Measurements from ENCODE around the gene APOD.

APOD gene

GRCh38 chr3:195551381-195551978 is 32.3 kb downstream of the APOD start:
- DNase-seq, result no peak

GRCh38 chr3:195550723-195551122 is 33.0 kb downstream of the APOD start:
- no peak for DNase-seq

GRCh38 chr3:195549931-195550519 is 33.7 kb downstream of the APOD start:
- DNase-seq, result peak; percentile 76

- DNase-seq, result no peak
These were observed 34.8 kb downstream of the APOD start for GRCh38 chr3:195548987-195549386.

- no peak for DNase-seq
These were observed 35.2 kb downstream of the APOD start for GRCh38 chr3:195548501-195548900.

- DNase-seq, result no peak
These were observed 35.7 kb downstream of the APOD start for GRCh38 chr3:195548006-195548405.

- DNase-seq, result no peak
These were observed 37.6 kb downstream of the APOD start for GRCh38 chr3:195546130-195546560.

GRCh38 chr3:195544634-195545033 is 39.1 kb downstream of the APOD start:
- no peak for DNase-seq

- DNase-seq, result no peak
These were observed 39.6 kb downstream of the APOD start for GRCh38 chr3:195544230-195544536.

GRCh38 chr3:195543500-195544229 is 40.1 kb downstream of the APOD start:
- no peak for DNase-seq

GRCh38 chr3:195542698-195543499 is 40.8 kb downstream of the APOD start, which contains the start of gene PPP1R2:
PPP1R2 (minus strand) TSS chr3:195543325; CDS start chr3:195543025, 300 bp downstream.
- peak; percentile 84 for DNase-seq

- DNase-seq, result no peak
These were observed 41.4 kb downstream of the APOD start for GRCh38 chr3:195542316-195542697.

- DNase-seq, result no peak
These were observed 43.2 kb downstream of the APOD start for GRCh38 chr3:195540511-195540910.

- DNase-seq, result no peak
These were observed 43.7 kb downstream of the APOD start for GRCh38 chr3:195540027-195540426.

GRCh38 chr3:195539479-195539878 is 44.3 kb downstream of the APOD start:
- no peak for DNase-seq

GRCh38 chr3:195537995-195538394 is 45.7 kb downstream of the APOD start:
- no peak for DNase-seq

- no peak for DNase-seq
These were observed 48.4 kb downstream of the APOD start for GRCh38 chr3:195535293-195535692.

GRCh38 chr3:195532834-195533233 is 50.9 kb downstream of the APOD start:
- DNase-seq, result no peak

- DNase-seq, result no peak
These were observed 51.4 kb downstream of the APOD start for GRCh38 chr3:195532345-195532744.

- DNase-seq, result no peak
These were observed 52.1 kb downstream of the APOD start for GRCh38 chr3:195531683-195532082.

GRCh38 chr3:195526492-195526891 is 57.2 kb downstream of the APOD start:
- DNase-seq, result no peak

GRCh38 chr3:195524171-195524896 is 59.4 kb downstream of the APOD start:
- no peak for DNase-seq

All from activated effector memory CD4-positive, alpha-beta T cell treated with Interleukin-2 at 50 U/mL for 16 hours (primary cell).